NB4 (cell line): Measurements from ENCODE around the gene PDE3B.

Experiments
- TF ChIP-seq, protein P1 (sequence below): IDR thresholded peaks from one replicate; pipeline ENCODE4 v1.5.1; 2012; ENCODE audit warnings: low read depth, low read length
- TF ChIP-seq, protein P2 (sequence below): IDR thresholded peaks from 2 replicates; pipeline ENCODE4 v1.6.1; 2011; ENCODE audit warnings: low read depth, low read length

DNA sequence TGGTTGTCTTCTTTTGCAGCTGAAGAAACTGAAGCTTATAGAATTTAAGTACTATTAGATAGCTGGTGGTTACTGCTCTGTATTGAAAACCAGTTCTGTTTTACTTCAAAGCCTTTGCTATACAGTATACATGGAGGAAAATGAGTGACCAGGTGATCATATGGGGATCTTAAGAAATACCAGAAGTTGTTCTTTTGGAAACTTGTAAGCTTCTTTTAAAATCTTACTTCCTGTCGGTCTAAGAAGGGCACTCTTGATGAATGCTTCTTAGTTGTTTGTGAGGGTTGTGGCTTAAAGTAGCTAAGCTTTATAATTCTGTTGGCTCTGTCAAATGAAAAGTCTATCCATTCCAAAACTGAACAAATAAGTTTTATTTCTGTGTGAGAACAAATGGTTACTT is 55.2 kb downstream of the PDE3B start:
- TF ChIP-seq, protein P1, sequence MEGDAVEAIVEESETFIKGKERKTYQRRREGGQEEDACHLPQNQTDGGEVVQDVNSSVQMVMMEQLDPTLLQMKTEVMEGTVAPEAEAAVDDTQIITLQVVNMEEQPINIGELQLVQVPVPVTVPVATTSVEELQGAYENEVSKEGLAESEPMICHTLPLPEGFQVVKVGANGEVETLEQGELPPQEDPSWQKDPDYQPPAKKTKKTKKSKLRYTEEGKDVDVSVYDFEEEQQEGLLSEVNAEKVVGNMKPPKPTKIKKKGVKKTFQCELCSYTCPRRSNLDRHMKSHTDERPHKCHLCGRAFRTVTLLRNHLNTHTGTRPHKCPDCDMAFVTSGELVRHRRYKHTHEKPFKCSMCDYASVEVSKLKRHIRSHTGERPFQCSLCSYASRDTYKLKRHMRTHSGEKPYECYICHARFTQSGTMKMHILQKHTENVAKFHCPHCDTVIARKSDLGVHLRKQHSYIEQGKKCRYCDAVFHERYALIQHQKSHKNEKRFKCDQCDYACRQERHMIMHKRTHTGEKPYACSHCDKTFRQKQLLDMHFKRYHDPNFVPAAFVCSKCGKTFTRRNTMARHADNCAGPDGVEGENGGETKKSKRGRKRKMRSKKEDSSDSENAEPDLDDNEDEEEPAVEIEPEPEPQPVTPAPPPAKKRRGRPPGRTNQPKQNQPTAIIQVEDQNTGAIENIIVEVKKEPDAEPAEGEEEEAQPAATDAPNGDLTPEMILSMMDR = no peak
- TF ChIP-seq, protein P2, sequence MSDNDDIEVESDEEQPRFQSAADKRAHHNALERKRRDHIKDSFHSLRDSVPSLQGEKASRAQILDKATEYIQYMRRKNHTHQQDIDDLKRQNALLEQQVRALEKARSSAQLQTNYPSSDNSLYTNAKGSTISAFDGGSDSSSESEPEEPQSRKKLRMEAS = no peak
